ENCODE data around the gene MAPK8IP3.

GRCh38 chr16:1817276-1817589 lies 111.2 kb downstream of the MAPK8IP3 start:
- TF ChIP-seq YY1 (IDR thresholded peaks at IDR 0.05; ENCODE audit: insufficient read depth, insufficient read length) (no peak), SUZ12 (IDR thresholded peaks at IDR 0.05; ENCODE audit: extremely low read depth, insufficient read depth, insufficient read length) (no peak), ZNF274 (IDR thresholded peaks at IDR 0.05; ENCODE audit: low read depth, low read length) (no peak)
